Neuron (in vitro differentiated cells): ENCODE measurements around the gene LCN2.

ENCODE experiments used
- H2AFZ ChIP-seq: one replicate; pipeline ENCODE4 v1.6.1; 2013; ENCODE audit warnings: low read depth, mild to moderate bottlenecking, inconsistent platforms, low read length, moderate library complexity
- H3K27me3 ChIP-seq: one replicate; pipeline ENCODE4 v1.6.1; 2013; ENCODE audit warnings: low read length; ENCODE audit not compliant: insufficient read depth
- H3K36me3 ChIP-seq: one replicate; pipeline ENCODE4 v1.6.1; 2013; ENCODE audit warnings: low read length; ENCODE audit not compliant: insufficient read depth
- H3K4me1 ChIP-seq: one replicate; pipeline ENCODE4 v1.6.1; 2013; ENCODE audit warnings: low read length; ENCODE audit not compliant: insufficient read depth
- H3K4me3 ChIP-seq: 2 replicates; pipeline ENCODE4 v1.5.1; 2013; ENCODE audit warnings: mild to moderate bottlenecking, low read length, moderate library complexity
- H3K9me3 ChIP-seq: one replicate; pipeline ENCODE4 v1.6.1; 2013; ENCODE audit warnings: low read length

LCN2 gene

DNA sequence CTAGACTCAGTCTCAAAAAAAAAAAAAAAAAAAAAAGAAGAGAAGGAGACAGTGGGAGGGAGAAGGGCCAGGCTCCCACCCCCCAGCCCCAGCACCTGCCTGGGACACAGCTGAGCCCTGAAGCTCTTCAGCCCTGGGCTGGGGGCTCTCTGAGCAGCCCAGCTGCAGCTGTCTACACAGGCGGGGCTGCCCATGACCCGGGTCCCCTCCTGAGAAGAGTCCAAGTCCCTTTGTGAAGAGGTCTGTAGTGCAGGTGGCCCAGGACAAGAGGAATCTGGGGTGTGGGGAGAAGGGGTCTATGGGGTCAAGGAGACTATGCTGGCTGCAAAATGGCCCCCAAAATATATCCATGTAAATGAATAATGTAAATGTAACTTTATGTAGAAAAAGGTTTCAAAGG lies 6.7 kb upstream of the LCN2 start:
- no peaks in the 10 kb centered on the region for H3K27me3 ChIP-seq
- no peaks in the 10 kb centered on the region for H3K9me3 ChIP-seq

DNA sequence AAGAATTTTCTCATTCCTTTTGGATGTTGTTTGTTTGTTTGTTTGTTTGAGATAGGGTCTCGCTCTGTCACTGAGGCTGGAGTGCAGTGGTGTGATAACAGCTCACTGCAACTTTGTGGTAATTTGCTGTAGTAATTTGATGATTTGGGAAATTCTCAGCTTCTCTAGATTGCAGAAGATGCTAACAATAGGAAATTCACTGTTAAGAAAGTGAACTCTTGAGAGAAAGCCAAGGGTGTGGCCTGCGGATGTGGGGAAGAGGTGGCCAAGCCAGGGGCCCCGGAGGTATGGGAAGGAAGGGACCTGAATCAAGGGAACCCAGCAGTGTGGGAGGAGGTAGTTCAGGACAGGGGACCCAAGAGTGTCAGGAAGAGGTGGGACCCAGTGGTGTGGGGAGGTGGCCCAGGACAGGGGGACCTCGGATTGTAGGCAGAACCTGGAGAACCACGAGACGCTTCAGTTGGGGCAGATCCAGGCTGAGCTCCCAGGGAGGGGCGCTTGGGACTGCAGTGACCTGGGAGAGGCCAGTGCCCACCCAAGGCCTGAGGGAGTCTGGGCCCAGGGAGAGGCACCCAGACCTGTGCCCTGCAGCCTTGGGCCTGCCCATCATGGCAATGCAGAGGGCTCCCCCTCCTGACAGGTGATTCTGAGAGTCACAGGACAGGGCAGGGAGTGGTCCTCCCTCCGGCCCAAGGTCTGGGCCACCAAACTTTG lies 5.6 kb upstream of the LCN2 start:
- Histone ChIP-seq H3K4me3 (no peak overlapping the region), H3K36me3 (no peaks in the 10 kb centered on the region), H2AFZ (no peak overlapping the region), H3K27me3 (no peaks in the 10 kb centered on the region), H3K4me1 (peaks cover 3% of the 10 kb centered on the region), H3K9me3 (no peaks in the 10 kb centered on the region)

More for the DNA sequence above, 6.7 kb upstream of the LCN2 start:
- Histone ChIP-seq H2AFZ (no peak overlapping the region), H3K36me3 (no peaks in the 10 kb centered on the region), H3K4me3 (no peak overlapping the region), H3K4me1 (peaks cover 3% of the 10 kb centered on the region)

- no peak overlapping the region for H2AFZ ChIP-seq
- no peak overlapping the region for H3K4me3 ChIP-seq
- peaks cover 3% of the 10 kb centered on the region for H3K4me1 ChIP-seq
- no peaks in the 10 kb centered on the region for H3K36me3 ChIP-seq
- no peaks in the 10 kb centered on the region for H3K27me3 ChIP-seq
- no peaks in the 10 kb centered on the region for H3K9me3 ChIP-seq
Observed at GRCh38 chr9:128144239-128145181, 4.7 kb upstream of the LCN2 start.

DNA sequence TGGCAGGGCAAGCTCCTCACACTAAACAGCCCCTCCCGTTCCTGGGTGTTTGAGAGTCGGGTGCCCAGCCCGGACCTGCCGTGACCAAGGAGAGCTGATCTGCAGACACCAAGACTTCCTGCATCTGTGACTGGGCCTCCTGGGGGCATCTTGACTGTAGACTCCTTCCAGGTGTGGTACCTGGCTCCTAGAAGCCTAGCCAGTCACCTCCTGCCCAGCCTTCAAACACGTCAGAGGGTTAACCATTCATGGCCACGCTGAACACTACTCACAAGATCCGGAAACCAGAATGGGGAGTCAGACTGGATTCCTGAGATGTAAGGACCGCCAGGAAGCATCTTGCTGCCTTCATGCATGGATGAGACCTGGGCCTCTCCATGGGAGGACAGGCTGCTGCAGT lies 3.7 kb upstream of the LCN2 start:
- Histone ChIP-seq H3K4me1 (peaks cover 3% of the 10 kb centered on the region), H2AFZ (no peak overlapping the region), H3K4me3 (no peak overlapping the region), H3K27me3 (no peaks in the 10 kb centered on the region), H3K36me3 (no peaks in the 10 kb centered on the region), H3K9me3 (no peaks in the 10 kb centered on the region)

- Histone ChIP-seq H3K9me3 (no peaks in the 10 kb centered on the region), H3K4me1 (no peaks in the 10 kb centered on the region), H3K27me3 (no peaks in the 10 kb centered on the region), H3K4me3 (no peak overlapping the region), H3K36me3 (no peaks in the 10 kb centered on the region), H2AFZ (no peak overlapping the region)
Observed at GRCh38 chr9:128145951-128146351, 3.3 kb upstream of the LCN2 start.

DNA sequence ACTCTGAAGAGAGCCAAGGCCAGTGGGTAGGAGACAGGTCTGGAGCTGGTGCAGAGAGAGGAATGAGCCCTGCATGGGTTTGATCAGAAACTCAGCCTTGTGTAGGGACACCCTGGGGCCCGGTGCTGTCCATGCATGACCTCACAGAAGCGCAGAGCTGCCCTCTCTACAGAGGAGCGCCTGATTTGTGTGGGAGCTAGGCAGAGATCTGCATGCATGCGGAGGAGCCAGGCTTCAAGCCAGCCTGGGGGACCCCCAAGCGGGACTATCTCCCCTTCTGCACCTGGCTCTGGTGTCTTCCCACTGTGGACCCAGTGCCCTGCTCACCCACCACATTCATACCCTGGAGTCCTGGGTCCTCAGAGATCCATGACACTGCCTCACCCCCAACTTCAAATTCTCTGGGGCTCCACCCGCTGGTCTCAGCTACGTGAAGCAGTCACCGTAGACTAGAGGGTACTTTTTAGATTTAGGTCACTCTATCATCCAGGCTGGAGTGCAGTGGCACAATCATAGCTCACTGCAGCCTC lies 2.6 kb upstream of the LCN2 start:
- Histone ChIP-seq H3K27me3 (peaks cover 3% of the 10 kb centered on the region), H3K9me3 (no peaks in the 10 kb centered on the region), H3K4me3 (no peak overlapping the region), H3K36me3 (no peaks in the 10 kb centered on the region), H2AFZ (no peak overlapping the region), H3K4me1 (no peaks in the 10 kb centered on the region)

- H3K4me1 ChIP-seq = no peaks in the 10 kb centered on the region
- H3K9me3 ChIP-seq = no peaks in the 10 kb centered on the region
- H3K4me3 ChIP-seq = no peak overlapping the region
- peaks cover 3% of the 10 kb centered on the region for H3K27me3 ChIP-seq
- H3K36me3 ChIP-seq = no peaks in the 10 kb centered on the region
- H2AFZ ChIP-seq = no peak overlapping the region
Observed at GRCh38 chr9:128148509-128149000, 698 bp upstream of the LCN2 start.

- Histone ChIP-seq H3K36me3 (no peaks in the 10 kb centered on the region), H3K4me1 (no peaks in the 10 kb centered on the region), H3K9me3 (no peaks in the 10 kb centered on the region), H3K27me3 (peaks cover 3% of the 10 kb centered on the region), H3K4me3 (no peak overlapping the region), H2AFZ (no peak overlapping the region)
Observed at GRCh38 chr9:128149951-128150593, 819 bp downstream of the LCN2 start.

DNA sequence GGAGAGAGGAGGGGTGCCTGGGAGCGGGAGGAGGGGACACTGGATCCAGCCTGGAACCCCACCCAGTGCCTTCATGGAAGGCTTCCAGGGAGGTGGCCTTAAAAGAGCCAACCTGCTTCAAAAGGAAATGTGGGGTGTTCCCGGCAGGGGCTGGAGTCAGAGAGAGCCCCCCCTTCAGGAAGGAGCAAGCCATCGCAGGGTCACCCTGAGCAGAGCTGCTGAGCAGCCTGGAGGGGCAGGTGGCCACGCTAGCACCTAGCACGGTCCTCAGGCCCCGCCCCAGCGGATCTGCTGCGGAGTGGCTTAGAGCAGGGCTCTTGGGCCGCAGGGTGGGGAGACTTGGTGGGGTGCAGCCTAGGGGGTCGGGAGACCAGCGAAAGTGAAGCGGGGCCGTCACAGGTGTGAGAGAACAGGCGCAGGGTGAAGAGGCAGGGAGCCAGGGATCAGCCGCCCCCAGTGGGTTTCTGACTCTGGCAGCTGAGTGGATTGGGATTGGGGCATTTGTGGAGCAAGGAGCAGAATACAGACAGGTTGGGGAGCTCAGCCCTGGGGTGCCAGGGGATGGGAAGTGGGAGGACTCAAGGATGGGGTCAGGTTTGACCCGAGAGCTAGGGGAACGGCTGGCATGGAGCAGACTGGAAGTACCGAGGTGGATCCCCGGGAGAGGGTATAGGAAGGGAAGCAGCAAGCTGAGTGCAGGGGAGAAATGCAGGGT lies 1.5 kb downstream of the LCN2 start:
- Histone ChIP-seq H3K36me3 (no peaks in the 10 kb centered on the region), H3K4me1 (no peaks in the 10 kb centered on the region), H2AFZ (no peak overlapping the region), H3K9me3 (no peaks in the 10 kb centered on the region), H3K4me3 (no peak overlapping the region), H3K27me3 (peaks cover 3% of the 10 kb centered on the region)

- H3K9me3 ChIP-seq = no peaks in the 10 kb centered on the region
- H3K36me3 ChIP-seq = no peaks in the 10 kb centered on the region
- H3K4me3 ChIP-seq = no peak overlapping the region
- H2AFZ ChIP-seq = no peak overlapping the region
- no peaks in the 10 kb centered on the region for H3K4me1 ChIP-seq
- H3K27me3 ChIP-seq = peaks cover 3% of the 10 kb centered on the region
Observed at GRCh38 chr9:128151309-128152132, 2.3 kb downstream of the LCN2 start.

- Histone ChIP-seq H3K4me1 (no peaks in the 10 kb centered on the region), H3K36me3 (no peaks in the 10 kb centered on the region)
Observed at GRCh38 chr9:128152133-128153059, 3.1 kb downstream of the LCN2 start.

More at GRCh38 chr9:128152133-128153059, 3.1 kb downstream of the LCN2 start:
- Histone ChIP-seq H3K27me3 (peaks cover 3% of the 10 kb centered on the region), H2AFZ (no peak overlapping the region), H3K4me3 (no peak overlapping the region), H3K9me3 (no peaks in the 10 kb centered on the region)
